A549 (cell line): ENCODE measurements around the gene ERICH6. TPM values are rescaled to one million over a fixed set of nuclear protein-coding genes. Genes with fewer than 3 reads are reported as not detected.

ENCODE experiments used
- ATAC-seq, 2 experiments: fragments of 200-7000 bp in 1 of 2; fragments of >200 bp in 1 of 2; cut with Nextera tagmentation in 1 of 2; cut with Tn5 transposase in 1 of 2; 3 replicates each; pipeline versions ENCODE4 v1.8.0 to v1.9.1; 2018 to 2020; ENCODE audit warnings: mild to moderate bottlenecking in 1 of 2, moderate library complexity in 1 of 2
- CTCF ChIA-PET: fragments of 300-600 bp; sonication (Branson Sonifier 250); formaldehyde crosslinking; extraction: SDS; loops from one replicate; lab custom pipeline; 2021; ENCODE audit warnings: antibody characterized with exemption, inconsistent platforms; lab: Yijun Ruan, JAX
- POLR2A ChIA-PET: fragments of 350-600 bp; formaldehyde crosslinking; extraction: SDS; loops from one replicate; lab custom pipeline; 2021; ENCODE audit warnings: antibody characterized with exemption, inconsistent platforms; lab: Yijun Ruan, JAX
- DNase-seq, 2 experiments: peaks; one replicate each; pipeline versions ENCODE4 v3.0.0 to v3.0.0-alpha.2; 2011 to 2016; ENCODE audit warnings: low read depth in 1 of 2, low spot score in 1 of 2
- FAIRE-seq: peaks from 2 replicates; lab custom pipeline; 2011; peaks lifted over from hg19 to GRCh38; lab: Jason Lieb, UNC
- H3K27ac ChIP-seq, 2 experiments: fragments of >200 bp; sonication (Bioruptor Twin); formaldehyde crosslinking; 3 replicates each; pipeline ENCODE4 v1.5.1; 2016 to 2017
- H3K4me1 ChIP-seq: fragments of >200 bp; sonication (Bioruptor Twin); formaldehyde crosslinking; 3 replicates; pipeline ENCODE4 v1.6.1; 2016
- H3K4me2 ChIP-seq: fragments of >200 bp; sonication (Bioruptor Twin); formaldehyde crosslinking; 3 replicates; pipeline ENCODE4 v1.6.1; 2016
- H3K4me3 ChIP-seq: fragments of >200 bp; sonication (Bioruptor Twin); formaldehyde crosslinking; 3 replicates; pipeline ENCODE4 v1.5.1; 2016
- H3K9me3 ChIP-seq: fragments of >200 bp; sonication (Bioruptor Twin); formaldehyde crosslinking; 3 replicates; pipeline ENCODE4 v1.6.1; 2016
- CEBPB ChIP-seq, 2 experiments: fragments of >200 bp in 1 of 2; sonication (Bioruptor Twin) in 1 of 2; formaldehyde crosslinking in 1 of 2; IDR thresholded peaks; 2 replicates each; pipeline ENCODE4 v1.6.1; 2012 to 2016
- CHD4 ChIP-seq: fragments of 200-600 bp; sonication (generic); IDR thresholded peaks from 2 replicates; pipeline ENCODE4 v1.6.1; 2016; ENCODE audit warnings: antibody characterized with exemption, mild to moderate bottlenecking, borderline replicate concordance
- CTCF ChIP-seq: fragments of >200 bp; sonication (Bioruptor Twin); formaldehyde crosslinking; IDR thresholded peaks from 3 replicates; pipeline ENCODE4 v1.5.1; 2016
- FOSL2 ChIP-seq, 2 experiments: fragments of 450-650 bp in 1 of 2; fragments of >200 bp in 1 of 2; sonication (Bioruptor Twin) in 1 of 2; formaldehyde crosslinking; IDR thresholded peaks; 2 replicates each; pipeline versions ENCODE4 v1.5.0 to v1.6.1; 2016 to 2020; ENCODE audit warnings: mild to moderate bottlenecking in 1 of 2, moderate library complexity in 1 of 2
- MAZ ChIP-seq: fragments of 150-350 bp; IDR thresholded peaks from 2 replicates; pipeline ENCODE4 v1.6.1; 2014; ENCODE audit warnings: antibody characterized with exemption, low read depth, low read length, borderline replicate concordance
- NR3C1 ChIP-seq: fragments of >200 bp; sonication (Bioruptor Twin); formaldehyde crosslinking; IDR thresholded peaks from 3 replicates; pipeline ENCODE4 v1.6.1; 2017
- PHF8 ChIP-seq: fragments of 200-600 bp; sonication (generic); IDR thresholded peaks from 2 replicates; pipeline ENCODE4 v1.6.1; 2016; ENCODE audit warnings: low read depth, mild to moderate bottlenecking, antibody characterized with exemption, moderate library complexity, borderline replicate concordance
- SMC3 ChIP-seq: fragments of >200 bp; sonication (Bioruptor Twin); formaldehyde crosslinking; IDR thresholded peaks from 3 replicates; pipeline ENCODE4 v1.6.1; 2018; ENCODE audit warnings: inconsistent platforms
- ZC3H11A ChIP-seq: fragments of 450-650 bp; IDR thresholded peaks from 2 replicates; pipeline ENCODE4 v1.6.1; 2014; ENCODE audit warnings: antibody characterized with exemption, mild to moderate bottlenecking
- ZFP36 ChIP-seq: fragments of 450-650 bp; IDR thresholded peaks from 2 replicates; pipeline ENCODE4 v1.6.1; 2014; ENCODE audit warnings: borderline replicate concordance; ENCODE audit not compliant: partially characterized antibody
- ZSCAN20 ChIP-seq: fragments of 250-450 bp; sonication (Bioruptor Pico); IDR thresholded peaks from 2 replicates; pipeline ENCODE4 v1.8.0; 2022; ENCODE audit warnings: mild to moderate bottlenecking, moderate library complexity
- WGBS: methylation state at CpG from one replicate; pipeline ENCODE4 v1.1.6; 2017; ENCODE audit errors: missing lambda C conversion rate; 5-methylcytosine and 5-hydroxymethylcytosine counted together
- polyA plus RNA-seq, 4 experiments: library from polyadenylated mRNA; depleted of rRNA in 3 of 4; stranded (reverse); fragments of >200 nt; fragmentation: RNase III in 1 of 4; extraction: RNeasy Plus Mini Kit Qiagen cat#74134 plus additional on column Dnase treatment in 1 of 4; gene quantifications; 2 replicates in 3 of 4; 3 replicates in 1 of 4; pipeline ENCODE4 v1.2.3, GENCODE V29; 2011 to 2017

The ERICH6 gene
- polyA plus RNA-seq, 2 of the 4 experiments (the other 2 are of a cell fraction), result 0.06 TPM; not detected in 1

GRCh38 chr3:150737874-150738679 is 34.4 kb upstream of the ERICH6 start:
- ATAC-seq (peak in 1 of 2 experiments; percentile 65; a peak in 2 of 6 replicates), FAIRE-seq (no peak), DNase-seq (no peak)
- H3K4me1 ChIP-seq, result peaks cover 18% of the 10 kb centered on the region; the same call in 2 of the 3 replicates
- no peak for TF ChIP-seq FOSL2 (IDR thresholded peaks at IDR 0.05)
- 0 out of 2 replicates have a peak, but pooled peaks have one; percentile 14 for TF ChIP-seq FOSL2 (CRISPR knock-in tag; IDR thresholded peaks at IDR 0.05)
- no peak for TF ChIP-seq ZC3H11A
- no peak for TF ChIP-seq SMC3
- TF ChIP-seq PHF8, result no peak
- ChIA-PET CTCF (interaction anchor here (0.6 to 1.4 kb wide), 3 partner anchors 17 to 430 kb away, joined by 3 to 9 read pairs (median 4); no protein-coding TSS in a partner anchor), POLR2A (interaction anchor here (1.2 kb wide), 1 partner anchor 25 kb away, joined by 5 read pairs; the partner anchor contains the start of gene SIAH2)
- H3K4me2 ChIP-seq, result 0 out of 3 replicates have a peak overlapping the region, but pooled peaks have one; percentile 4
- H3K9me3 ChIP-seq, result no peaks in the 10 kb centered on the region
- WGBS, result 75% methylated on average over 2 of the region's 2 CpGs
- H3K27ac ChIP-seq, result no peak overlapping the region
- no peak overlapping the region for H3K4me3 ChIP-seq

- no peak overlapping the region for H3K27ac ChIP-seq
- no peak overlapping the region for H3K4me3 ChIP-seq
- H3K9me3 ChIP-seq, result no peaks in the 10 kb centered on the region
- DNase-seq (no peak), ATAC-seq (no peak), FAIRE-seq (no peak)
- 88% methylated on average over 8 of the region's 8 CpGs for WGBS
- no peak overlapping the region for H3K4me2 ChIP-seq
- TF ChIP-seq ZFP36 (no peak), CTCF (no peak), CEBPB (IDR thresholded peaks at IDR 0.05) (0 out of 4 replicates have a peak, but pooled peaks of 1 of the 2 experiments have one; percentile 13)
- H3K4me1 ChIP-seq, result peaks cover 17% of the 10 kb centered on the region; the same call in 2 of the 3 replicates
- ChIA-PET POLR2A (interaction anchor here (1.2 kb wide), 1 partner anchor 26 kb away, joined by 5 read pairs; the partner anchor contains the start of gene SIAH2), CTCF (interaction anchor here (0.6 to 1.4 kb wide), 4 partner anchors 16 to 431 kb away, joined by 3 to 9 read pairs (median 4); no protein-coding TSS in a partner anchor)
Observed at GRCh38 chr3:150736903-150737832, 33.4 kb upstream of the ERICH6 start.

- H3K4me2 ChIP-seq, result no peak overlapping the region
- no peak overlapping the region for H3K27ac ChIP-seq
- ChIA-PET POLR2A (interaction anchor here (0.9 kb wide), 1 partner anchor 14 kb away, joined by 3 read pairs; no protein-coding TSS in a partner anchor), CTCF (interaction anchor here (1.0 to 1.4 kb wide), 3 partner anchors 15 to 432 kb away, joined by 3 to 4 read pairs (median 4); partner anchors contain the start of gene SIAH2)
- no peak for ATAC-seq
- H3K4me3 ChIP-seq, result no peak overlapping the region
- no peak for FAIRE-seq
- no peak for TF ChIP-seq CHD4
- TF ChIP-seq ZSCAN20 (CRISPR knock-in tag), result no peak
- TF ChIP-seq NR3C1, result no peak
- TF ChIP-seq CTCF, result no peak
- no peak for TF ChIP-seq MAZ
- TF ChIP-seq ZC3H11A, result no peak
- H3K4me1 ChIP-seq, result peaks cover 17% of the 10 kb centered on the region; the same call in 2 of the 3 replicates
- H3K9me3 ChIP-seq, result no peaks in the 10 kb centered on the region
- 58% methylated on average over 2 of the region's 2 CpGs for WGBS
- no peak for DNase-seq
Observed at GRCh38 chr3:150736316-150736719, 32.6 kb upstream of the ERICH6 start.
